Measurements from ENCODE around the gene MEOX1. TPM values are rescaled to one million over a fixed set of nuclear protein-coding genes. Genes with fewer than 3 reads are reported as not detected.

MEOX1 gene
- total RNA-seq, 1 experiment from 2014 or later, result not detected

GRCh38 chr17:43660816-43661493, 767 bp downstream of the MEOX1 start:
- Mint-ChIP-seq H3K27me3 (ENCODE audit: unreplicated experiment) (peaks cover 77% of the 10 kb centered on the region), H3K9me3 (ENCODE audit: low read depth, unreplicated experiment) (no peaks in the 10 kb centered on the region), H3K27ac (ENCODE audit: unreplicated experiment) (no peak overlapping the region), H3K4me3 (ENCODE audit: low read depth, unreplicated experiment) (no peak overlapping the region), H3K4me1 (ENCODE audit: low read depth, unreplicated experiment) (peaks cover 4% of the 10 kb centered on the region), H3K36me3 (ENCODE audit: insufficient read depth, unreplicated experiment) (no peaks in the 10 kb centered on the region)
- BruUV-seq (replicated peaks), result no TSS peak
- DNase-seq, result no peak
- intact Hi-C loops (cut with micrococcal nuclease; ENCODE audit: unreplicated experiment), result no loop called here
- no peak for TF ChIP-seq CTCF (IDR thresholded peaks at IDR 0.05; ENCODE audit: unreplicated experiment)
- CTCF ChIA-PET, result no interaction called here

GRCh38 chr17:43659823-43660617, 1.7 kb downstream of the MEOX1 start:
- intact Hi-C loops (cut with micrococcal nuclease; ENCODE audit: unreplicated experiment), result no loop called here
- CTCF ChIA-PET, result interaction anchor here (0.5 to 1.8 kb wide), 3 partner anchors 27 to 85 kb away, joined by 3 to 4 read pairs (median 3); no protein-coding TSS in a partner anchor
- BruUV-seq (replicated peaks), result no TSS peak
- Mint-ChIP-seq H3K4me3 (ENCODE audit: low read depth, unreplicated experiment) (no peak overlapping the region), H3K9me3 (ENCODE audit: low read depth, unreplicated experiment) (no peaks in the 10 kb centered on the region), H3K27ac (ENCODE audit: unreplicated experiment) (no peak overlapping the region), H3K36me3 (ENCODE audit: insufficient read depth, unreplicated experiment) (no peaks in the 10 kb centered on the region), H3K27me3 (ENCODE audit: unreplicated experiment) (peaks cover 68% of the 10 kb centered on the region), H3K4me1 (ENCODE audit: low read depth, unreplicated experiment) (peaks cover 9% of the 10 kb centered on the region)
- no peak for DNase-seq
- no peak for TF ChIP-seq CTCF (IDR thresholded peaks at IDR 0.05; ENCODE audit: unreplicated experiment)

- no peak for DNase-seq
- no peaks in the 10 kb centered on the region for H3K9me3 Mint-ChIP-seq (ENCODE audit: low read depth, unreplicated experiment)
- H3K27me3 Mint-ChIP-seq (ENCODE audit: unreplicated experiment), result peaks cover 64% of the 10 kb centered on the region
- H3K4me3 Mint-ChIP-seq (ENCODE audit: low read depth, unreplicated experiment), result no peak overlapping the region
- no TSS peak for BruUV-seq (replicated peaks)
- no peak overlapping the region for H3K27ac Mint-ChIP-seq (ENCODE audit: unreplicated experiment)
- no peaks in the 10 kb centered on the region for H3K36me3 Mint-ChIP-seq (ENCODE audit: insufficient read depth, unreplicated experiment)
- TF ChIP-seq CTCF (IDR thresholded peaks at IDR 0.05; ENCODE audit: unreplicated experiment), result no peak
- intact Hi-C loops (cut with micrococcal nuclease; ENCODE audit: unreplicated experiment), result no loop called here
- CTCF ChIA-PET, result interaction anchor here (0.5 to 1.8 kb wide), 5 partner anchors 31 to 242 kb away, joined by 3 to 5 read pairs (median 4); no protein-coding TSS in a partner anchor
- peaks cover 9% of the 10 kb centered on the region for H3K4me1 Mint-ChIP-seq (ENCODE audit: low read depth, unreplicated experiment)
These were observed 2.8 kb downstream of the MEOX1 start for GRCh38 chr17:43658900-43659299.

GRCh38 chr17:43655693-43656255, 5.9 kb downstream of the MEOX1 start:
- Mint-ChIP-seq H3K4me1 (ENCODE audit: low read depth, unreplicated experiment) (peaks cover 9% of the 10 kb centered on the region), H3K27ac (ENCODE audit: unreplicated experiment) (no peak overlapping the region), H3K27me3 (ENCODE audit: unreplicated experiment) (peaks cover 35% of the 10 kb centered on the region), H3K9me3 (ENCODE audit: low read depth, unreplicated experiment) (no peaks in the 10 kb centered on the region), H3K4me3 (ENCODE audit: low read depth, unreplicated experiment) (no peak overlapping the region), H3K36me3 (ENCODE audit: insufficient read depth, unreplicated experiment) (no peaks in the 10 kb centered on the region)
- TF ChIP-seq CTCF (IDR thresholded peaks at IDR 0.05; ENCODE audit: unreplicated experiment), result no peak
- DNase-seq, result no peak
- intact Hi-C loops (cut with micrococcal nuclease; ENCODE audit: unreplicated experiment), result no loop called here
- CTCF ChIA-PET, result interaction anchor here (0.6 to 1.3 kb wide), 3 partner anchors 15 to 123 kb away, joined by 3 read pairs; partner anchors contain the start of gene DUSP3
- BruUV-seq (replicated peaks), result no TSS peak

Data from Calu3 (cell line).